HG03460 (cell line): ENCODE data around the gene HMCN2.
"Not testable (repeated sequence)": the region's sequence is repeated elsewhere in the genome, so short reads cannot be mapped to it uniquely, and the experiment has no call there.

ENCODE experiments used
- ATAC-seq: cut with Tn5 transposase; IDR thresholded peaks from one replicate; pipeline ENCODE4 v1.9.1; 2021; ENCODE audit not compliant: unreplicated experiment

Gene HMCN2

GRCh38 chr9:130237763-130238524, 27.6 kb upstream of the HMCN2 start:
- no peak for ATAC-seq

GRCh38 chr9:130239363-130239695, 26.2 kb upstream of the HMCN2 start:
- ATAC-seq, result no peak

- peak; percentile 46 for ATAC-seq
Measured at GRCh38 chr9:130239741-130240241, 25.8 kb upstream of the HMCN2 start.

GRCh38 chr9:130240410-130241197, 25.0 kb upstream of the HMCN2 start:
- ATAC-seq, result peak; percentile 44

- no peak for ATAC-seq
Measured at GRCh38 chr9:130241198-130241535, 24.4 kb upstream of the HMCN2 start.

GRCh38 chr9:130242270-130243014, 23.1 kb upstream of the HMCN2 start:
- ATAC-seq, result no peak

GRCh38 chr9:130243015-130243881, 22.3 kb upstream of the HMCN2 start:
- no peak for ATAC-seq

- no peak for ATAC-seq
Measured at GRCh38 chr9:130243882-130244170, 21.7 kb upstream of the HMCN2 start.

- no peak for ATAC-seq
Measured at GRCh38 chr9:130244548-130245165, 20.9 kb upstream of the HMCN2 start.

- ATAC-seq, result no peak
Measured at GRCh38 chr9:130245474-130245873, 20.1 kb upstream of the HMCN2 start.

GRCh38 chr9:130246126-130246525, 19.4 kb upstream of the HMCN2 start:
- no peak for ATAC-seq

GRCh38 chr9:130254747-130255630, 10.6 kb upstream of the HMCN2 start:
- no peak for ATAC-seq

- no peak for ATAC-seq
Measured at GRCh38 chr9:130255631-130256134, 9.9 kb upstream of the HMCN2 start.

GRCh38 chr9:130256644-130257043, 8.9 kb upstream of the HMCN2 start:
- no peak for ATAC-seq

- not testable (repeated sequence) for ATAC-seq
Measured at GRCh38 chr9:130258137-130258536, 7.4 kb upstream of the HMCN2 start.

GRCh38 chr9:130259044-130259443, 6.5 kb upstream of the HMCN2 start:
- ATAC-seq, result no peak

- no peak for ATAC-seq
Measured at GRCh38 chr9:130260816-130261765, 4.5 kb upstream of the HMCN2 start.

- no peak for ATAC-seq
Measured at GRCh38 chr9:130262061-130262745, 3.4 kb upstream of the HMCN2 start.
